PFSK-1 (cell line): Measurements from ENCODE around the gene PHC1.

Experiments
- FOXP2 ChIP-seq: optimal IDR thresholded peaks from 2 replicates; pipeline ENCODE3; 2011; ENCODE audit warnings: borderline replicate concordance, control low read depth, inconsistent platforms; ENCODE audit not compliant: insufficient read depth; ENCODE audit errors: extremely low read length, extremely low read depth
- POLR2AphosphoS5 ChIP-seq: IDR thresholded peaks from 2 replicates; pipeline ENCODE4 v1.6.1; 2012; ENCODE audit warnings: low read depth, mild to moderate bottlenecking, control low read depth, low read length, moderate library complexity
- REST ChIP-seq, 2 experiments: IDR thresholded peaks; 2 replicates each; pipeline versions ENCODE4 v1.6.1 to v1.8.0; 2011 to 2012; ENCODE audit warnings: low read depth in 2 of 2, low read length in 2 of 2, control low read depth in 1 of 2, inconsistent platforms in 1 of 2, mild to moderate bottlenecking in 1 of 2, moderate library complexity in 1 of 2; ENCODE audit not compliant: insufficient read depth in 1 of 2
- SIN3A ChIP-seq: IDR thresholded peaks from 2 replicates; pipeline ENCODE4 v1.6.1; 2012; ENCODE audit warnings: mild to moderate bottlenecking, low read length, moderate library complexity, borderline replicate concordance; ENCODE audit not compliant: insufficient read depth
- TAF1 ChIP-seq: IDR thresholded peaks from 2 replicates; pipeline ENCODE4 v1.6.1; 2012; ENCODE audit warnings: low read length, control low read depth, borderline replicate concordance; ENCODE audit not compliant: insufficient read depth

GRCh38 chr12:8907513-8907912 is 6.8 kb upstream of the PHC1 start:
- TF ChIP-seq POLR2AphosphoS5 (no peak), REST (IDR thresholded peaks at IDR 0.05; ENCODE audit: insufficient read depth in 1 of 2, low read depth in 2 of 2, low read length in 2 of 2) (no peak), TAF1 (no peak), FOXP2 (no peak), SIN3A (no peak)
